Measurements from ENCODE around the gene VWA5B1. TPM values are rescaled to one million over a fixed set of nuclear protein-coding genes. Genes with fewer than 3 reads are reported as not detected.

Gene VWA5B1
- total and polyA plus RNA-seq, 2 experiments from 2014 or later, result 0.16 to 1.0 TPM

- TF ChIP-seq CTCF (conservative IDR thresholded peaks at IDR 0.05; ENCODE audit: low read depth in 2 of 2) (no peak), STAT1 (IDR thresholded peaks at IDR 0.05; ENCODE audit: unreplicated experiment) (no peak), JUNB (IDR thresholded peaks at IDR 0.05; ENCODE audit: unreplicated experiment) (no peak)
Observed at GRCh38 chr1:20355101-20355827, 64.6 kb downstream of the VWA5B1 start (continued).

- no peak for DNase-seq (ENCODE audit: low spot score)
- H2AFZ ChIP-seq, result no peak overlapping the region
- no peaks in the 10 kb centered on the region for H4K20me1 ChIP-seq (replicated peaks; ENCODE audit: insufficient read depth)
- H3K4me2 ChIP-seq, result no peak overlapping the region
- no peaks in the 10 kb centered on the region for H3F3A ChIP-seq (replicated peaks; ENCODE audit: low read depth)
- no peaks in the 10 kb centered on the region for H3K9me2 ChIP-seq (ENCODE audit: insufficient read depth)
- no peak overlapping the region for H3K27ac Mint-ChIP-seq
- no peak for TF ChIP-seq STAT1 (IDR thresholded peaks at IDR 0.05; ENCODE audit: unreplicated experiment)
- H3K79me2 ChIP-seq (replicated peaks; ENCODE audit: insufficient read depth), result no peaks in the 10 kb centered on the region
- H3K4me3 ChIP-seq, result no peak overlapping the region
- H3K27ac ChIP-seq (ENCODE audit: low read depth), result no peak overlapping the region
- no peaks in the 10 kb centered on the region for H3K27me3 ChIP-seq (ENCODE audit: insufficient read depth)
- no peaks in the 10 kb centered on the region for H3K4me1 ChIP-seq (ENCODE audit: insufficient read depth)
- H3K4me1 Mint-ChIP-seq, result peaks cover 4% of the 10 kb centered on the region; the same call in 1 of the 3 replicates
- H3K27me3 Mint-ChIP-seq (ENCODE audit: insufficient read depth, low read depth, poor library complexity), result peaks cover 10% of the 10 kb centered on the region
- H3K36me3 ChIP-seq (ENCODE audit: insufficient read depth), result no peaks in the 10 kb centered on the region
- no peaks in the 10 kb centered on the region for H3K36me3 Mint-ChIP-seq (ENCODE audit: low read depth)
- H3K4me3 Mint-ChIP-seq, result no peak overlapping the region
- no peaks in the 10 kb centered on the region for H3K9me3 Mint-ChIP-seq
- no peak for ATAC-seq
Observed at GRCh38 chr1:20355828-20356735, 65.4 kb downstream of the VWA5B1 start.

- no peaks in the 10 kb centered on the region for H3K36me3 Mint-ChIP-seq (ENCODE audit: low read depth)
- H3K27ac Mint-ChIP-seq, result no peak overlapping the region
- no peaks in the 10 kb centered on the region for H3F3A ChIP-seq (replicated peaks; ENCODE audit: low read depth)
- no peaks in the 10 kb centered on the region for H3K4me1 ChIP-seq (ENCODE audit: insufficient read depth)
- H3K36me3 ChIP-seq (ENCODE audit: insufficient read depth), result no peaks in the 10 kb centered on the region
- H3K4me2 ChIP-seq, result no peak overlapping the region
- TF ChIP-seq NANOG (IDR thresholded peaks at IDR 0.05; ENCODE audit: borderline replicate concordance) (no peak), CREB1 (CRISPR knock-in tag; IDR thresholded peaks at IDR 0.05; ENCODE audit: low read depth) (no peak), JUNB (IDR thresholded peaks at IDR 0.05; ENCODE audit: unreplicated experiment) (no peak)
- H4K20me1 ChIP-seq (replicated peaks; ENCODE audit: insufficient read depth), result no peaks in the 10 kb centered on the region
- no peak overlapping the region for H3K4me3 Mint-ChIP-seq
- H3K27ac ChIP-seq (ENCODE audit: low read depth), result no peak overlapping the region
- no peak overlapping the region for H3K4me3 ChIP-seq
- H3K9me3 Mint-ChIP-seq, result no peaks in the 10 kb centered on the region
- H3K27me3 Mint-ChIP-seq (ENCODE audit: insufficient read depth, low read depth, poor library complexity), result peaks cover 13% of the 10 kb centered on the region
- H3K79me2 ChIP-seq (replicated peaks; ENCODE audit: insufficient read depth), result no peaks in the 10 kb centered on the region
- peaks cover 8% of the 10 kb centered on the region; the same call in 2 of the 3 replicates for H3K4me1 Mint-ChIP-seq
- ATAC-seq, result no peak
- no peak overlapping the region for H2AFZ ChIP-seq
- 0 out of 2 replicates have a peak, but pooled peaks cover under 1% of the 10 kb centered on the region for H3K27me3 ChIP-seq (ENCODE audit: insufficient read depth)
- no peaks in the 10 kb centered on the region for H3K9me2 ChIP-seq (ENCODE audit: insufficient read depth)
- DNase-seq (ENCODE audit: low spot score), result no peak
Observed at GRCh38 chr1:20356850-20357459, 66.3 kb downstream of the VWA5B1 start.

All from GM23338 (cell line).